Astrocyte of the hippocampus (primary cell): Measurements from ENCODE around the gene TGFBR2.
A peak's percentile ranks its signal among the peaks of the same experiment; 100 is the strongest.
"Not testable (repeated sequence)": the region's sequence is repeated elsewhere in the genome, so short reads cannot be mapped to it uniquely, and the experiment has no call there.

Experiments
- DNase-seq: peaks from one replicate; pipeline ENCODE4 v3.0.0; 2011; ENCODE audit warnings: low read depth, low spot score

The TGFBR2 gene

GRCh38 chr3:30619318-30619717, 12.9 kb downstream of the TGFBR2 start:
- DNase-seq, result no peak

- DNase-seq, result no peak
These were observed 14.3 kb downstream of the TGFBR2 start for GRCh38 chr3:30620402-30621360.

GRCh38 chr3:30621576-30621975, 15.2 kb downstream of the TGFBR2 start:
- no peak for DNase-seq

- DNase-seq, result no peak
These were observed 15.7 kb downstream of the TGFBR2 start for GRCh38 chr3:30622047-30622545.

GRCh38 chr3:30622790-30623189, 16.4 kb downstream of the TGFBR2 start:
- DNase-seq, result no peak

- peak; percentile 39 for DNase-seq
These were observed 16.9 kb downstream of the TGFBR2 start for GRCh38 chr3:30623351-30623750.

- DNase-seq, result not testable (repeated sequence)
These were observed 18.1 kb downstream of the TGFBR2 start for GRCh38 chr3:30624480-30624879.

GRCh38 chr3:30625541-30626438, 19.4 kb downstream of the TGFBR2 start:
- peak; percentile 38 for DNase-seq

- peak; percentile 72 for DNase-seq
These were observed 20.2 kb downstream of the TGFBR2 start for GRCh38 chr3:30626443-30627180.

GRCh38 chr3:30628205-30628900, 22.0 kb downstream of the TGFBR2 start:
- no peak for DNase-seq

- DNase-seq, result no peak
These were observed 22.6 kb downstream of the TGFBR2 start for GRCh38 chr3:30628901-30629590.

- no peak for DNase-seq
These were observed 23.3 kb downstream of the TGFBR2 start for GRCh38 chr3:30629746-30630145.

GRCh38 chr3:30630238-30631030, 24.0 kb downstream of the TGFBR2 start:
- DNase-seq, result no peak

GRCh38 chr3:30631243-30631904, 25.0 kb downstream of the TGFBR2 start:
- no peak for DNase-seq

- DNase-seq, result no peak
These were observed 25.7 kb downstream of the TGFBR2 start for GRCh38 chr3:30632065-30632464.

GRCh38 chr3:30632521-30632920, 26.1 kb downstream of the TGFBR2 start:
- DNase-seq, result no peak

- DNase-seq, result no peak
These were observed 27.3 kb downstream of the TGFBR2 start for GRCh38 chr3:30633718-30634117.

GRCh38 chr3:30634761-30635735, 28.6 kb downstream of the TGFBR2 start:
- DNase-seq, result no peak
